ENCODE results near the gene FADS1.

- TF ChIP-seq CTCF (IDR thresholded peaks at IDR 0.05; ENCODE audit: low read depth, low read length, poor library complexity, severe bottlenecking): no peak
- no peak for TF ChIP-seq EZH2phosphoT487 (IDR thresholded peaks at IDR 0.05; ENCODE audit: borderline replicate concordance, low read length)
Observed at GRCh38 chr11:61753672-61754071, 63.1 kb downstream of the FADS1 start.
